ENCODE data around the gene REEP1.

- TF ChIP-seq FOXK2 (IDR thresholded peaks at IDR 0.05): no peak
- no peak for TF ChIP-seq LEF1 (IDR thresholded peaks at IDR 0.05; ENCODE audit: borderline replicate concordance)
- no peak for TF ChIP-seq FOXA1 (IDR thresholded peaks at IDR 0.05)
- TF ChIP-seq ARNT (IDR thresholded peaks at IDR 0.05): no peak
- no peak for TF ChIP-seq ELF4 (IDR thresholded peaks at IDR 0.05)
- no peak for TF ChIP-seq FOXM1 (IDR thresholded peaks at IDR 0.05; ENCODE audit: borderline replicate concordance)
- no peak for TF ChIP-seq PKNOX1 (IDR thresholded peaks at IDR 0.05)
- TF ChIP-seq TARDBP (IDR thresholded peaks at IDR 0.05): no peak
- no peak for TF ChIP-seq NFRKB (IDR thresholded peaks at IDR 0.05)
- TF ChIP-seq ZNF384 (IDR thresholded peaks at IDR 0.05): no peak
- no peak for TF ChIP-seq CTBP1 (IDR thresholded peaks at IDR 0.05; ENCODE audit: borderline replicate concordance)
Observed at GRCh38 chr2:86275962-86276361, 61.5 kb downstream of the REEP1 start.

All from HEK293T (cell line).